SJCRH30 (cell line): ENCODE measurements around the gene UBTF. TPM values are rescaled to one million over a fixed set of nuclear protein-coding genes. Genes with fewer than 3 reads are reported as not detected.
A peak's percentile ranks its signal among the peaks of the same experiment; 100 is the strongest.

Experiments used
- DNase-seq, 2 experiments: peaks; one replicate each; pipeline ENCODE4 v3.0.0-alpha.2; 2015 to 2020
- H3K27ac ChIP-seq: fragments of 250-450 bp; sonication (Bioruptor Pico); 2 replicates; pipeline ENCODE4 v1.5.1; 2020; ENCODE audit warnings: mild to moderate bottlenecking, moderate library complexity
- H3K27me3 ChIP-seq: fragments of 250-450 bp; sonication (Bioruptor Pico); 2 replicates; pipeline ENCODE4 v1.5.1; 2020; ENCODE audit warnings: mild to moderate bottlenecking, moderate library complexity
- H3K36me3 ChIP-seq: fragments of 250-450 bp; sonication (Bioruptor Pico); 2 replicates; pipeline ENCODE4 v1.5.1; 2020; ENCODE audit warnings: mild to moderate bottlenecking, moderate library complexity
- H3K4me1 ChIP-seq: fragments of 250-450 bp; sonication (Bioruptor Pico); 2 replicates; pipeline ENCODE4 v1.5.1; 2020; ENCODE audit warnings: mild to moderate bottlenecking, moderate library complexity
- H3K4me3 ChIP-seq: fragments of 250-450 bp; sonication (Bioruptor Pico); 2 replicates; pipeline ENCODE4 v1.5.1; 2020; ENCODE audit warnings: mild to moderate bottlenecking, moderate library complexity
- H3K9me3 ChIP-seq: fragments of 250-450 bp; sonication (Bioruptor Pico); replicated peaks from 2 replicates; pipeline ENCODE4 v1.5.1; 2020; ENCODE audit warnings: mild to moderate bottlenecking, moderate library complexity
- total RNA-seq: library from RNA; depleted of rRNA; stranded (reverse); fragments of >200 nt; shearing (Covaris generic); gene quantifications from 2 replicates; pipeline ENCODE4 v1.2.3, GENCODE V29; 2014; rRNA removed

Gene UBTF
- total RNA-seq: 76.6 and 78.9 TPM in 2 replicates

GRCh38 chr17:44219616-44220212, at the start of gene UBTF:
TSS of gene UBTF (minus strand) at chr17:44219675. CDS start at chr17:44218229, 1,446 bp downstream.
- Histone ChIP-seq H3K4me3 (peak within 1 kb of the TSS; percentile 99), H3K36me3 (peaks cover 21% of the 10 kb centered on the region), H3K27me3 (no peaks in the 10 kb centered on the region), H3K9me3 (no peaks in the 10 kb centered on the region), H3K27ac (peak within 1 kb of the TSS; percentile 79), H3K4me1 (peaks cover 9% of the 10 kb centered on the region; the same call in 1 of the 2 replicates)
- peak; percentile 75 to 81 for DNase-seq

GRCh38 chr17:44268709-44269534, 49.4 kb upstream of the UBTF start:
- Histone ChIP-seq H3K36me3 (no peaks in the 10 kb centered on the region), H3K4me3 (no peak overlapping the region), H3K27me3 (0 out of 2 replicates have a peak, but pooled peaks cover 11% of the 10 kb centered on the region), H3K9me3 (no peaks in the 10 kb centered on the region), H3K4me1 (peaks cover 37% of the 10 kb centered on the region), H3K27ac (peak overlapping the region; percentile 77)
- peak; percentile 69 to 83 for DNase-seq

- H3K4me1 ChIP-seq: peaks cover 37% of the 10 kb centered on the region
- peak in 1 of 2 experiments; percentile 24 for DNase-seq
- no peak within 1 kb of the TSS for H3K4me3 ChIP-seq
- H3K9me3 ChIP-seq: no peaks in the 10 kb centered on the region
- 0 out of 2 replicates have a peak, but pooled peaks cover 11% of the 10 kb centered on the region for H3K27me3 ChIP-seq
- peak within 1 kb of the TSS; percentile 77 for H3K27ac ChIP-seq
- H3K36me3 ChIP-seq: no peaks in the 10 kb centered on the region
These were observed 48.5 kb upstream of the UBTF start, which contains the start of gene SLC4A1 for GRCh38 chr17:44267818-44268490. TSS of gene SLC4A1 (minus strand) at chr17:44268135. CDS start at chr17:44262866, 5,269 bp downstream.

- no peak for DNase-seq
- H3K27me3 ChIP-seq: 0 out of 2 replicates have a peak, but pooled peaks cover 19% of the 10 kb centered on the region
- H3K36me3 ChIP-seq: no peaks in the 10 kb centered on the region
- H3K9me3 ChIP-seq: no peaks in the 10 kb centered on the region
- no peak overlapping the region for H3K27ac ChIP-seq
- no peak overlapping the region for H3K4me3 ChIP-seq
- peaks cover 30% of the 10 kb centered on the region for H3K4me1 ChIP-seq
These were observed 47.6 kb upstream of the UBTF start for GRCh38 chr17:44267165-44267455.

GRCh38 chr17:44266402-44267164, 47.1 kb upstream of the UBTF start:
- Histone ChIP-seq H3K27me3 (0 out of 2 replicates have a peak, but pooled peaks cover 19% of the 10 kb centered on the region), H3K4me1 (peaks cover 30% of the 10 kb centered on the region), H3K27ac (no peak overlapping the region), H3K36me3 (no peaks in the 10 kb centered on the region), H3K4me3 (no peak overlapping the region), H3K9me3 (no peaks in the 10 kb centered on the region)
- peak; percentile 26 to 51 for DNase-seq

- H3K27me3 ChIP-seq: 0 out of 2 replicates have a peak, but pooled peaks cover 21% of the 10 kb centered on the region
- H3K9me3 ChIP-seq: no peaks in the 10 kb centered on the region
- no peak overlapping the region for H3K4me3 ChIP-seq
These were observed 43.9 kb upstream of the UBTF start for GRCh38 chr17:44263345-44263902.

GRCh38 chr17:44262654-44263225, 43.3 kb upstream of the UBTF start:
- Histone ChIP-seq H3K4me3 (no peak overlapping the region), H3K27me3 (0 out of 2 replicates have a peak, but pooled peaks cover 21% of the 10 kb centered on the region), H3K9me3 (no peaks in the 10 kb centered on the region), H3K4me1 (peaks cover 4% of the 10 kb centered on the region; the same call in 1 of the 2 replicates), H3K36me3 (no peaks in the 10 kb centered on the region), H3K27ac (no peak overlapping the region)
- no peak for DNase-seq

More at GRCh38 chr17:44263345-44263902, 43.9 kb upstream of the UBTF start:
- DNase-seq: no peak
- Histone ChIP-seq H3K27ac (no peak overlapping the region), H3K4me1 (peaks cover 11% of the 10 kb centered on the region), H3K36me3 (no peaks in the 10 kb centered on the region)

GRCh38 chr17:44260296-44260695, 40.8 kb upstream of the UBTF start:
- Histone ChIP-seq H3K27me3 (0 out of 2 replicates have a peak, but pooled peaks cover 24% of the 10 kb centered on the region), H3K27ac (no peak overlapping the region), H3K36me3 (no peaks in the 10 kb centered on the region), H3K9me3 (no peaks in the 10 kb centered on the region), H3K4me3 (no peak overlapping the region), H3K4me1 (no peaks in the 10 kb centered on the region)
- DNase-seq: no peak

GRCh38 chr17:44258811-44259351, 39.4 kb upstream of the UBTF start:
- no peaks in the 10 kb centered on the region for H3K9me3 ChIP-seq
- no peak overlapping the region for H3K27ac ChIP-seq
- H3K4me1 ChIP-seq: no peaks in the 10 kb centered on the region
- H3K36me3 ChIP-seq: no peaks in the 10 kb centered on the region
- no peak overlapping the region for H3K4me3 ChIP-seq
- no peak for DNase-seq
- H3K27me3 ChIP-seq: 0 out of 2 replicates have a peak, but pooled peaks cover 24% of the 10 kb centered on the region

- H3K27me3 ChIP-seq: 0 out of 2 replicates have a peak, but pooled peaks cover 24% of the 10 kb centered on the region
- DNase-seq: no peak
- no peaks in the 10 kb centered on the region for H3K36me3 ChIP-seq
These were observed 38.6 kb upstream of the UBTF start for GRCh38 chr17:44257815-44258760.

GRCh38 chr17:44256671-44257070, 37.2 kb upstream of the UBTF start:
- no peaks in the 10 kb centered on the region for H3K36me3 ChIP-seq
- H3K27me3 ChIP-seq: 0 out of 2 replicates have a peak, but pooled peaks cover 15% of the 10 kb centered on the region
- no peak overlapping the region for H3K27ac ChIP-seq
- no peaks in the 10 kb centered on the region for H3K4me1 ChIP-seq
- no peak overlapping the region for H3K4me3 ChIP-seq
- no peaks in the 10 kb centered on the region for H3K9me3 ChIP-seq
- no peak for DNase-seq

More at GRCh38 chr17:44257815-44258760, 38.6 kb upstream of the UBTF start:
- Histone ChIP-seq H3K27ac (no peak overlapping the region), H3K9me3 (no peaks in the 10 kb centered on the region), H3K4me1 (no peaks in the 10 kb centered on the region), H3K4me3 (no peak overlapping the region)

- Histone ChIP-seq H3K27ac (no peak overlapping the region), H3K9me3 (no peaks in the 10 kb centered on the region), H3K4me1 (no peaks in the 10 kb centered on the region), H3K36me3 (no peaks in the 10 kb centered on the region), H3K27me3 (0 out of 2 replicates have a peak, but pooled peaks cover 15% of the 10 kb centered on the region), H3K4me3 (no peak overlapping the region)
- no peak for DNase-seq
These were observed 36.4 kb upstream of the UBTF start for GRCh38 chr17:44255915-44256314.
